Gastroesophageal sphincter (tissue), 3 donors: Measurements from ENCODE around the gene ZNF784.

Experiments
- POLR2A ChIP-seq, 2 donors: fragments of 450-650 bp; IDR thresholded peaks; one replicate each; pipeline ENCODE4 v1.6.1; 2017; ENCODE audit warnings: antibody characterized with exemption in 2 of 2, mild to moderate bottlenecking in 2 of 2, moderate library complexity in 1 of 2
- TF ChIP-seq, protein P1 (sequence below), 4 experiments: fragments of 200-600 bp in 2 of 4; fragments of 450-650 bp in 2 of 4; sonication (generic) in 1 of 4; IDR thresholded peaks; one replicate each; pipeline ENCODE4 v1.5.1; 2017 to 2019; ENCODE audit warnings: antibody characterized with exemption in 4 of 4, mild to moderate bottlenecking in 2 of 4, moderate library complexity in 2 of 4

DNA sequence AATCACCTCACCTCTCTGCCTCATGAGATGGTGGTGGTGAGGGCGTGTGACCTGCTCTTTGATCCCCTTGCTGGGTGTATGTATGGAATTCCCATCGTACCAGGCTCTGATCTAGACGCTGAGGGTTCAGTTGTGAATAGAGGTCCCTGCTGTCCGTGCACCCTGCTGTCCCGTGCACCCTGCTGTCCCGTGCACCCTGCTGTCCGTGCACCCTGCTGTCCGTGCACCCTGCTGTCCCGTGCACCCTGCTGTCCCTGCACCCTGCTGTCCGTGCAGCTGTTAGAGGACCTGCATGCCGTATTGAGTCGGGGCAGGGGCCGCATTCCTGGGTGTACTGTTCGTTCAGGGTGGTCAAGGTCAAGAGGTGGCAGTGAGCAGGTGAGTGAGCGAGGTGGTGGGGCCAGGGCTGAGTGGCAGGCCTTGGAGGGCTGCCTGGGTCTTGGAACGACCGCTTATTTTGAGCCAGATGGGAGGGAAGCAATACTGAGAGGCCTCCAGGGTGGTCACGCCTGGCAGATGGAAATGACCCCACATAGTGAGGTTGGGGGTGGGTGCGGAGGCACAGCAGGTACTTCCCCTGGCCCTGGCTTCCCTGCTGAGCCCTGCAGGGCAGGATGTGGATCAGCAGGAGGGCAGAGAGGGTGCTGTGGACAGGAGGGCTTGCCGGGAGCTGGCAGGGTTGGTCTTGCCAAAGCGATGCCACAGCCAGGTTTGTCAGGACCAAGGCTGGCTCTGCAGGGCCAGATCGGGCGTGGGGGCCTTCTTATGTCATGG lies 46.1 kb upstream of the ZNF784 start:
- TF ChIP-seq POLR2A (IDR thresholded peaks at IDR 0.05): no peak
- TF ChIP-seq, protein P1, sequence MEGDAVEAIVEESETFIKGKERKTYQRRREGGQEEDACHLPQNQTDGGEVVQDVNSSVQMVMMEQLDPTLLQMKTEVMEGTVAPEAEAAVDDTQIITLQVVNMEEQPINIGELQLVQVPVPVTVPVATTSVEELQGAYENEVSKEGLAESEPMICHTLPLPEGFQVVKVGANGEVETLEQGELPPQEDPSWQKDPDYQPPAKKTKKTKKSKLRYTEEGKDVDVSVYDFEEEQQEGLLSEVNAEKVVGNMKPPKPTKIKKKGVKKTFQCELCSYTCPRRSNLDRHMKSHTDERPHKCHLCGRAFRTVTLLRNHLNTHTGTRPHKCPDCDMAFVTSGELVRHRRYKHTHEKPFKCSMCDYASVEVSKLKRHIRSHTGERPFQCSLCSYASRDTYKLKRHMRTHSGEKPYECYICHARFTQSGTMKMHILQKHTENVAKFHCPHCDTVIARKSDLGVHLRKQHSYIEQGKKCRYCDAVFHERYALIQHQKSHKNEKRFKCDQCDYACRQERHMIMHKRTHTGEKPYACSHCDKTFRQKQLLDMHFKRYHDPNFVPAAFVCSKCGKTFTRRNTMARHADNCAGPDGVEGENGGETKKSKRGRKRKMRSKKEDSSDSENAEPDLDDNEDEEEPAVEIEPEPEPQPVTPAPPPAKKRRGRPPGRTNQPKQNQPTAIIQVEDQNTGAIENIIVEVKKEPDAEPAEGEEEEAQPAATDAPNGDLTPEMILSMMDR (IDR thresholded peaks at IDR 0.05): no peak
